RWPE2 (cell line): ENCODE measurements around the gene FARS2.

Experiments
- ATAC-seq: fragments of 200-7000 bp; cut with Tn5 transposase; 3 replicates; pipeline ENCODE4 v1.9.1; 2021; ENCODE audit warnings: low read depth
- DNase-seq: peaks from one replicate; pipeline ENCODE4 v3.0.0-alpha.2; 2020; ENCODE audit warnings: low spot score
- H3K27ac ChIP-seq: fragments of 450-650 bp; 2 replicates; pipeline ENCODE4 v1.5.1; 2017; ENCODE audit warnings: mild to moderate bottlenecking; ENCODE audit not compliant: poor library complexity, severe bottlenecking
- H3K27me3 ChIP-seq: fragments of 250-450 bp; sonication (Bioruptor Pico); 2 replicates; pipeline ENCODE4 v1.5.1; 2021; ENCODE audit warnings: mild to moderate bottlenecking, moderate library complexity; ENCODE audit not compliant: insufficient read depth, poor library complexity, severe bottlenecking
- H3K36me3 ChIP-seq: fragments of 250-450 bp; sonication (Bioruptor Pico); 2 replicates; pipeline ENCODE4 v1.5.1; 2020; ENCODE audit warnings: low read depth, mild to moderate bottlenecking, moderate library complexity
- H3K4me1 ChIP-seq: fragments of 250-450 bp; sonication (Bioruptor Pico); 2 replicates; pipeline ENCODE4 v1.5.1; 2021; ENCODE audit warnings: mild to moderate bottlenecking, moderate library complexity; ENCODE audit not compliant: insufficient read depth, poor library complexity, severe bottlenecking
- H3K4me3 ChIP-seq: fragments of 250-450 bp; sonication (Bioruptor Pico); 2 replicates; pipeline ENCODE4 v1.5.1; 2021; ENCODE audit warnings: mild to moderate bottlenecking, moderate library complexity; ENCODE audit not compliant: severe bottlenecking
- H3K9me3 ChIP-seq: fragments of 250-450 bp; sonication (Bioruptor Pico); 2 replicates; pipeline ENCODE4 v1.5.1; 2021; ENCODE audit warnings: mild to moderate bottlenecking, moderate library complexity; ENCODE audit not compliant: severe bottlenecking
- TF ChIP-seq, protein P1 (sequence below): fragments of 450-650 bp; IDR thresholded peaks from one replicate; pipeline ENCODE4 v1.5.1; 2017; ENCODE audit warnings: mild to moderate bottlenecking, moderate library complexity; ENCODE audit not compliant: poor library complexity, severe bottlenecking

Gene FARS2

DNA sequence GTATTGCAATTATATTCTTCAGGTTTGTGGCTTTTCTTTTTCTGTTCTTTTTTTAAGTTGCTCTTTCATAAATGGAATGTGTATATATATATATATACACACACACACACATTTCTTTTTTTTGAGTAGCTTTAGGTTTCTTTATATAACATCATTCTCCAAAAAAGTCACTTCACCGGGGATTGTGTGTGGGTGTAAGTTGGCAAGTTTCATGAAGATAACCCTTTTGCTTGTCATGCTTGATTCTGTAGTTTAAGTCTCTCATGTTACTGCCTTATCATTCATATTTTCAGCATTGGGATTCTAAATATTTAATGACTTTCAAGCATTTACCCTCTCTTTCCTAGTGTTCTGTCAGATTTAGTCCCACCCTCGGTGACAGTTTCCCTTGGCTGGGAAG lies 181.0 kb downstream of the FARS2 start:
- no peak for ATAC-seq
- Histone ChIP-seq H3K27ac (no peak overlapping the region), H3K36me3 (no peaks in the 10 kb centered on the region), H3K4me3 (no peak overlapping the region), H3K9me3 (no peaks in the 10 kb centered on the region), H3K4me1 (no peaks in the 10 kb centered on the region), H3K27me3 (no peaks in the 10 kb centered on the region)
- no peak for DNase-seq
- TF ChIP-seq, protein P1, sequence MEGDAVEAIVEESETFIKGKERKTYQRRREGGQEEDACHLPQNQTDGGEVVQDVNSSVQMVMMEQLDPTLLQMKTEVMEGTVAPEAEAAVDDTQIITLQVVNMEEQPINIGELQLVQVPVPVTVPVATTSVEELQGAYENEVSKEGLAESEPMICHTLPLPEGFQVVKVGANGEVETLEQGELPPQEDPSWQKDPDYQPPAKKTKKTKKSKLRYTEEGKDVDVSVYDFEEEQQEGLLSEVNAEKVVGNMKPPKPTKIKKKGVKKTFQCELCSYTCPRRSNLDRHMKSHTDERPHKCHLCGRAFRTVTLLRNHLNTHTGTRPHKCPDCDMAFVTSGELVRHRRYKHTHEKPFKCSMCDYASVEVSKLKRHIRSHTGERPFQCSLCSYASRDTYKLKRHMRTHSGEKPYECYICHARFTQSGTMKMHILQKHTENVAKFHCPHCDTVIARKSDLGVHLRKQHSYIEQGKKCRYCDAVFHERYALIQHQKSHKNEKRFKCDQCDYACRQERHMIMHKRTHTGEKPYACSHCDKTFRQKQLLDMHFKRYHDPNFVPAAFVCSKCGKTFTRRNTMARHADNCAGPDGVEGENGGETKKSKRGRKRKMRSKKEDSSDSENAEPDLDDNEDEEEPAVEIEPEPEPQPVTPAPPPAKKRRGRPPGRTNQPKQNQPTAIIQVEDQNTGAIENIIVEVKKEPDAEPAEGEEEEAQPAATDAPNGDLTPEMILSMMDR = no peak

DNA sequence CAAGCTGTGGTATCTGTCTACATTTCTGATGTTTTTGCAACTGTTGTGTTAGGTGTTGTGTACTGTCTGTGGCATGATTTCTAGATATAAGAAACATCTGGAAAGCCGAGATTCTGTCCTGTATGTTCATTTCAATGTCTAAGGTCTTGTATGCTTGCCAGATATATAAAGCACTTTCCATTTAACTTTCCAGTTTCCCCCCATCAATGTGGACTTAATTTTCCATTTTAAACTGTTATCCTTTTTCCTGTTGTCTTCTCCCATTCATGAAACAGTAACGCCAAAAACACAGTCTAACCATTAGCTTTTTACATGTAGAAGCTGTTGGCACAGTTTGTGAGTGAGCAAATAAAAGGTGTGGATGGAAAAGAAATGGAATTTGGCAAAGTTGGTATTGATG lies 181.6 kb downstream of the FARS2 start:
- DNase-seq = no peak
- TF ChIP-seq, protein P1 = no peak
- no peaks in the 10 kb centered on the region for H3K36me3 ChIP-seq
- H3K27me3 ChIP-seq = no peaks in the 10 kb centered on the region
- no peaks in the 10 kb centered on the region for H3K4me1 ChIP-seq
- no peak overlapping the region for H3K27ac ChIP-seq
- no peak for ATAC-seq
- no peak overlapping the region for H3K4me3 ChIP-seq
- H3K9me3 ChIP-seq = no peaks in the 10 kb centered on the region

DNA sequence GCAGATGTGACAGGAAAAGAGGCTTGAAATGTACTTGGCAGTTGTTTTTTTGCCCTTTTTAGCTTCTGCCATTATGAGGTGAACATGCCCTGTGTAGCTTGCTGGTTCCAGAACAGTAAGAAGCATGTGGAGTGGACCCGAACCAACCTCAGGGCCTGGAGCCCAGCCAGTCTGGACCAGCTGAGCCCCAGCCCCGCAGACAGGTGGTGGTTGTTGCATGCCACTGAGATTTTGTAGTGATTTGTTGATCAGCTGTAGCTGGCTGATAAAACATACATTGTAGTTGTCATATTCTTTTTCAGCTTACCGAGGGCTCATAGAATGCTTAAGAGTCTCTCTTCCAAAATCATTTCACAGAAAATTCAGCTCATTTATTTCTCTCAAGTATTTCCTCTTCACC lies 182.2 kb downstream of the FARS2 start:
- no peaks in the 10 kb centered on the region for H3K27me3 ChIP-seq
- H3K4me3 ChIP-seq = no peak overlapping the region
- H3K4me1 ChIP-seq = no peaks in the 10 kb centered on the region
- H3K36me3 ChIP-seq = no peaks in the 10 kb centered on the region
- no peak for ATAC-seq
- TF ChIP-seq, protein P1 = no peak
- no peaks in the 10 kb centered on the region for H3K9me3 ChIP-seq
- DNase-seq = no peak
- H3K27ac ChIP-seq = no peak overlapping the region

DNA sequence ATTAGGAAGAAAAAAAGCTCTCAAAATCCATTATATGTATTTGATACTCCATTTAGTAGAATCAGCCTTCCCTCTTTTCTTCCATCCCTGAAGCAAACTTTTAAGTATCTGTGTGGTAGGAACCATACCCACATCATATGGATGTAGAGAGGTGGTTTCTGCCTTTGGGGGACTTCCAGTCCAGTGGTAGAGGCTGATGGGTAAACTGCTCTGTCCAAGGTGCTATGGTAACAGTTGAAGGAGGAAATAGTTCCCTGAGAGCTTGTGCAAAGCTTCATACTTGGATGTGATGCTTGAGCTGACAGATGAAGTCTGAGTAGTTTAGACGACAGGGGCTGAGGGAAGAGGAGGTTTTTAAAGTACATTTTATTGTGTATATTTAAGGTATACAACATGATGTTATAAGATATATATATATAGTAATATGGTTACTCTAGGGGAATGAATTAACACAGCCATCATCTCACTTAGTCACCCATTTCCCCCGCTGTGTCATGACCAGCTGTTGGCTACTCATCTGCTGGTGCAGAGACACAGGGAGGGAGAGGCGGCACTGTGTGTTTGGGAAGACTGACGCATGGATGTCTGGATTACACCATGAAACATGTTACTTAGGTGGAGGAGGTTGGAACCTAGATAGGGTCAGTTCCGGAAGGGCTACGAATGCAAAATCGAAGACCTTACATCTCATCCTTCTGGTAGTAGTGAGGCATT lies 185.2 kb downstream of the FARS2 start:
- no peak for ATAC-seq
- Histone ChIP-seq H3K9me3 (no peaks in the 10 kb centered on the region), H3K27ac (no peak overlapping the region), H3K36me3 (no peaks in the 10 kb centered on the region), H3K27me3 (no peaks in the 10 kb centered on the region), H3K4me3 (no peak overlapping the region), H3K4me1 (no peaks in the 10 kb centered on the region)
- TF ChIP-seq, protein P1 = no peak
- DNase-seq = no peak

DNA sequence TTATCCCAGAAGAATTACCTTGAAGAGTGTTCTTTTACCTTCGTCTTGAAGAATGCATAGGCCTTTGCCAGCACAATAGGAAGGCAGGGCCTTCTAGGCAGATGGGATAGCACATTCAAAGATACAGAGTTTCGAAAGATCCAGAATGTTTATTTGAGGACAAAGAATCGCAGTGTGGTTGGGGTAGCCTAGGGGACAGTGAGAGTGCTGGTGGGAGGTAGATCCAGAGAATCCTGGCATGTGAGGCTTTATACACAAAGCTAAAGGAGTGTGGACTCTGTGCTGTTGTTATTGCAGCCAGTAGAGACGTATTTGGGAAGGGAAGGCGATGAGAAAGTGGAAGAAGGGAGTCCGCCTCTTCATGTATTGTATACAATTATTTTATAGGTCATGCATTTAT lies 186.6 kb downstream of the FARS2 start:
- no peaks in the 10 kb centered on the region for H3K4me1 ChIP-seq
- H3K36me3 ChIP-seq = no peaks in the 10 kb centered on the region
- no peaks in the 10 kb centered on the region for H3K27me3 ChIP-seq
- H3K27ac ChIP-seq = no peak overlapping the region
- no peaks in the 10 kb centered on the region for H3K9me3 ChIP-seq
- no peak overlapping the region for H3K4me3 ChIP-seq
- TF ChIP-seq, protein P1 = no peak
- ATAC-seq (no peak), DNase-seq (no peak)
